H1 (cell line): Measurements from ENCODE around the gene CYB5R2. TPM values are rescaled to one million over a fixed set of nuclear protein-coding genes. Genes with fewer than 3 reads are reported as not detected.

Experiments
- CTCF ChIA-PET: fragments of 300-600 bp; sonication (Branson Sonifier 250); formaldehyde crosslinking; loops from one replicate; lab custom pipeline; 2021; ENCODE audit not compliant: partially characterized antibody; lab: Charles Lee
- POLR2A ChIA-PET: fragments of 300-600 bp; sonication (Branson Sonifier 250); formaldehyde crosslinking; loops from one replicate; lab custom pipeline; 2021; ENCODE audit warnings: inconsistent platforms; ENCODE audit not compliant: partially characterized antibody; lab: Charles Lee
- DNase-seq, 2 experiments: peaks; one replicate each; pipeline versions ENCODE4 v3.0.0 to v3.0.0-alpha.2; 2010 to 2022; ENCODE audit warnings: low spot score in 2 of 2, low read depth in 1 of 2, mixed read lengths in 1 of 2
- FAIRE-seq: peaks from 2 replicates; lab custom pipeline; 2011; peaks lifted over from hg19 to GRCh38; lab: Jason Lieb, UNC
- H2AFZ ChIP-seq: 2 replicates; pipeline ENCODE4 v1.8.1; 2012; ENCODE audit warnings: low read length, inconsistent platforms
- H2AK5ac ChIP-seq: 2 replicates; pipeline ENCODE4 v1.6.1; 2013; ENCODE audit warnings: low read depth, low read length
- H2BK120ac ChIP-seq: replicated peaks from 2 replicates; pipeline ENCODE3; 2013; ENCODE audit warnings: low read depth, low read length, inconsistent platforms
- H2BK12ac ChIP-seq: 2 replicates; pipeline ENCODE4 v1.6.1; 2013; ENCODE audit warnings: low read depth, low read length
- H2BK15ac ChIP-seq: 2 replicates; pipeline ENCODE4 v1.6.1; 2013; ENCODE audit warnings: low read length
- H2BK20ac ChIP-seq: 2 replicates; pipeline ENCODE4 v1.6.1; 2013; ENCODE audit warnings: low read length
- H2BK5ac ChIP-seq: 2 replicates; pipeline ENCODE4 v1.6.1; 2013; ENCODE audit warnings: low read depth, low read length
- H3K14ac ChIP-seq: 2 replicates; pipeline ENCODE4 v1.6.1; 2013; ENCODE audit warnings: inconsistent platforms; ENCODE audit not compliant: insufficient read length
- H3K18ac ChIP-seq: 2 replicates; pipeline ENCODE4 v1.6.1; 2013; ENCODE audit warnings: low read length; ENCODE audit errors: extremely low read depth
- H3K23ac ChIP-seq: 2 replicates; pipeline ENCODE4 v1.6.1; 2013; ENCODE audit warnings: inconsistent platforms; ENCODE audit not compliant: insufficient read length
- H3K23me2 ChIP-seq: 2 replicates; pipeline ENCODE4 v1.6.1; 2013; ENCODE audit warnings: low read depth, low read length
- H3K27ac ChIP-seq: 2 replicates; pipeline ENCODE4 v1.6.1; 2011; ENCODE audit warnings: low read depth, low read length, inconsistent platforms
- H3K27me3 ChIP-seq, 4 experiments: replicated peaks in 1 of 4; 1 replicate in 1 of 4; 2 replicates in 3 of 4; pipeline versions ENCODE4 v1.6.1 to v1.8.1; 2011 to 2013; ENCODE audit warnings: low read length in 3 of 4, mild to moderate bottlenecking in 3 of 4, inconsistent platforms in 2 of 4, mixed read lengths in 2 of 4, moderate library complexity in 1 of 4; ENCODE audit not compliant: control insufficient read depth in 3 of 4, insufficient read depth in 3 of 4; ENCODE audit errors: extremely low read depth in 1 of 4
- H3K36me3 ChIP-seq, 4 experiments: 2 replicates each; pipeline versions ENCODE4 v1.6.1 to v1.8.1; 2011 to 2013; ENCODE audit warnings: mild to moderate bottlenecking in 4 of 4, low read length in 3 of 4, moderate library complexity in 2 of 4, control low read depth in 1 of 4, inconsistent platforms in 1 of 4; ENCODE audit not compliant: insufficient read depth in 4 of 4, control insufficient read depth in 2 of 4
- H3K4ac ChIP-seq: replicated peaks from 2 replicates; pipeline ENCODE3; 2013; ENCODE audit warnings: low read length, low read depth, mixed read lengths, inconsistent platforms; ENCODE audit not compliant: insufficient read length
- H3K4me1 ChIP-seq, 4 experiments: replicated peaks in 1 of 4; 1 replicate in 1 of 4; 2 replicates in 3 of 4; pipeline versions ENCODE4 v1.6.1 to v1.8.1; 2011 to 2013; ENCODE audit warnings: low read length in 3 of 4, inconsistent platforms in 2 of 4, mixed read lengths in 1 of 4; ENCODE audit not compliant: insufficient read depth in 4 of 4, control insufficient read depth in 3 of 4
- H3K4me2 ChIP-seq, 2 experiments: 2 replicates each; pipeline versions ENCODE4 v1.6.1 to v1.8.1; 2011 to 2013; ENCODE audit warnings: low read depth in 2 of 2, low read length in 2 of 2, control low read depth in 1 of 2, inconsistent platforms in 1 of 2, mild to moderate bottlenecking in 1 of 2; ENCODE audit not compliant: insufficient read depth in 1 of 2
- H3K4me3 ChIP-seq, 4 experiments: fragments of 200-600, 300-600 bp in 1 of 4; sonication (generic), shearing (Covaris generic), sonication (Bioruptor Twin) in 1 of 4; 2 replicates each; pipeline versions ENCODE4 v1.5.1 to v1.8.1; 2011 to 2016; ENCODE audit warnings: low read length in 4 of 4, low read depth in 3 of 4, control low read depth in 2 of 4, inconsistent platforms in 2 of 4, mild to moderate bottlenecking in 2 of 4, mixed read lengths in 1 of 4, moderate library complexity in 1 of 4; ENCODE audit not compliant: insufficient read depth in 2 of 4; ENCODE audit errors: extremely low read depth in 1 of 4
- H3K56ac ChIP-seq: replicated peaks from 2 replicates; pipeline ENCODE3; 2013; ENCODE audit warnings: low read depth, mild to moderate bottlenecking, mixed read lengths, low read length, inconsistent platforms; ENCODE audit not compliant: insufficient read length
- H3K79me1 ChIP-seq: 2 replicates; pipeline ENCODE4 v1.6.1; 2013; ENCODE audit warnings: low read depth, low read length, control low read depth
- H3K79me2 ChIP-seq, 2 experiments: 2 replicates each; pipeline versions ENCODE4 v1.6.1 to v1.8.1; 2012 to 2013; ENCODE audit warnings: low read length in 2 of 2, mild to moderate bottlenecking in 2 of 2, inconsistent platforms in 1 of 2; ENCODE audit not compliant: insufficient read depth in 2 of 2, control insufficient read depth in 1 of 2
- H3K9ac ChIP-seq, 4 experiments: replicated peaks in 1 of 4; 1 replicate in 1 of 4; 2 replicates in 3 of 4; pipeline versions ENCODE4 v1.6.1 to v1.8.1; 2011 to 2013; ENCODE audit warnings: low read depth in 3 of 4, low read length in 3 of 4, control low read depth in 2 of 4, mild to moderate bottlenecking in 2 of 4, moderate library complexity in 2 of 4, inconsistent platforms in 1 of 4; ENCODE audit errors: extremely low read depth in 1 of 4
- H3K9me3 ChIP-seq, 2 experiments: 2 replicates each; pipeline versions ENCODE4 v1.6.1 to v1.8.1; 2012 to 2013; ENCODE audit warnings: mild to moderate bottlenecking in 2 of 2, moderate library complexity in 2 of 2, control low read depth in 1 of 2, inconsistent platforms in 1 of 2, low read depth in 1 of 2, low read length in 1 of 2, mixed read lengths in 1 of 2; ENCODE audit not compliant: insufficient read depth in 2 of 2
- H4K20me1 ChIP-seq, 2 experiments: replicated peaks in 1 of 2; 2 replicates each; pipeline versions ENCODE3 to v1.8.1; 2011 to 2013; ENCODE audit warnings: inconsistent platforms in 2 of 2, low read length in 2 of 2, mild to moderate bottlenecking in 1 of 2; ENCODE audit not compliant: insufficient read depth in 2 of 2, control insufficient read depth in 1 of 2
- H4K5ac ChIP-seq: 2 replicates; pipeline ENCODE4 v1.6.1; 2013; ENCODE audit warnings: low read length, low read depth, mixed read lengths, inconsistent platforms; ENCODE audit not compliant: insufficient read length
- H4K8ac ChIP-seq: 2 replicates; pipeline ENCODE4 v1.8.0; 2013; ENCODE audit warnings: mild to moderate bottlenecking, moderate library complexity, low read length, inconsistent platforms; ENCODE audit not compliant: insufficient read depth; ENCODE audit errors: extremely low read depth
- H4K91ac ChIP-seq: replicated peaks from 2 replicates; pipeline ENCODE3; 2013; ENCODE audit warnings: low read length, mixed read lengths, inconsistent platforms; ENCODE audit not compliant: insufficient read length
- RNF2 ChIP-seq: fragments of 200-900, 300-1000 bp; sonication (generic); IDR thresholded peaks from 2 replicates; pipeline ENCODE4 v1.7.1; 2016; ENCODE audit warnings: borderline replicate concordance, low read depth, mild to moderate bottlenecking, antibody characterized with exemption, low read length; ENCODE audit not compliant: poor library complexity, severe bottlenecking; ENCODE audit errors: missing control alignments
- SRF ChIP-seq: IDR thresholded peaks from 2 replicates; pipeline ENCODE4 v1.6.1; 2011; ENCODE audit warnings: mild to moderate bottlenecking, low read depth, low read length, moderate library complexity
- WGBS, 2 experiments: shearing (Covaris generic) in 1 of 2; methylation state at CpG; one replicate each; pipeline versions ENCODE4 v1.1.6 to v1.1.7; 2013 to 2015; ENCODE audit warnings: low lambda C conversion rate in 2 of 2, mixed read lengths in 2 of 2, inconsistent platforms in 1 of 2, low coverage in 1 of 2, missing lambda C conversion rate in 1 of 2; ENCODE audit not compliant: insufficient replicate concordance in 2 of 2, insufficient coverage in 1 of 2, insufficient read length in 1 of 2; ENCODE audit errors: extremely low coverage in 1 of 2, missing lambda C conversion rate in 1 of 2; 5-methylcytosine and 5-hydroxymethylcytosine counted together
- polyA plus RNA-seq, 7 experiments: library from polyadenylated mRNA; depleted of rRNA in 3 of 7; stranded (reverse) in 5 of 7; unstranded in 2 of 7; fragments of >200 nt in 5 of 7; fragments of 200-250 nt in 2 of 7; gene quantifications; 1 replicate in 5 of 7; 2 replicates in 1 of 7; 4 replicates in 1 of 7; pipeline versions ENCODE4 v1.2.1 to v1.2.3, GENCODE V29; 2011 to 2013; ENCODE audit warnings: missing spikeins in 2 of 7, mixed read lengths in 2 of 7
- total RNA-seq: library from RNA; stranded (reverse); fragmentation: NEBNext Ultra II Directional; extraction: Animal tissue kit (Norgen Biotek cat#: 25700); gene quantifications from 2 replicates; pipeline ENCODE4 v1.2.1, GENCODE V29; 2021

The CYB5R2 gene
- total and polyA plus RNA-seq, 2 of the 8 experiments (the other 6 are each of a cell fraction or from before 2014, with no cell fraction given): 53.0 to 55.9 TPM

DNA sequence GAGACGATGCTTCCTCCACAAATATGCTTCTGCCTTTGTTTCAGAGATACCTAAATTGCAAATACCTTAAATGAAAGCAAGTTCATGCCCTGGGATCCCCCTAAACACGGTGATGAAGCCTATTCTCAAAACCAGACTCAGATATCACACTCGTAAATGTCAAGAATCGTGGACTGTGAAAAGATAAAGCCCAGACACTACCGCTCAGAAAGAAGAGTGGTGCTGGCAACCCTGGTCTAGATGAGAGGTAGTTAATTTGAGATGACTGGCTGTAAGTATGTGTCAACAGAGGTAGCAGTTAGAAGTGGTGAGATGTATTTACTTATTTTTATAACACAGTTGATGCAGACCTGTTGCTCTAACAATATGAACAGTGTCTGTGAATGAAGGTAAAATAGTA is 30.4 kb upstream of the CYB5R2 start:
- no peak overlapping the region for H4K5ac ChIP-seq
- no peak overlapping the region for H4K8ac ChIP-seq
- TF ChIP-seq SRF (no peak), RNF2 (no peak)
- FAIRE-seq (no peak), DNase-seq (no peak)
- no peak overlapping the region for H2AK5ac ChIP-seq
- no peak overlapping the region for H3K4me3 ChIP-seq
- no peaks in the 10 kb centered on the region for H3K23me2 ChIP-seq
- ChIA-PET CTCF (interaction anchor here (0.7 to 2.6 kb wide), 2 partner anchors 9 to 170 kb away, joined by 3 to 10 read pairs; no protein-coding TSS in a partner anchor), POLR2A (no interaction called here)
- no peak overlapping the region for H2AFZ ChIP-seq
- no peaks in the 10 kb centered on the region for H3K79me2 ChIP-seq
- H3K36me3 ChIP-seq: no peaks in the 10 kb centered on the region
- no peak overlapping the region for H3K4me2 ChIP-seq
- no peak overlapping the region for H4K91ac ChIP-seq
- H3K4ac ChIP-seq: no peak overlapping the region
- H3K79me1 ChIP-seq: no peaks in the 10 kb centered on the region
- no peak overlapping the region for H3K23ac ChIP-seq
- WGBS, 2 experiments: 70% methylated on average over 5 of the region's 5 CpGs; no CpG with 5 or more reads in 1 of the 2 experiments
- H2BK12ac ChIP-seq: no peak overlapping the region
- no peak overlapping the region for H3K14ac ChIP-seq
- no peak overlapping the region for H3K56ac ChIP-seq
- H3K18ac ChIP-seq: no peak overlapping the region
- no peaks in the 10 kb centered on the region for H3K9me3 ChIP-seq
- H4K20me1 ChIP-seq: no peaks in the 10 kb centered on the region
- H3K4me1 ChIP-seq: no peaks in the 10 kb centered on the region
- H2BK20ac ChIP-seq: no peak overlapping the region
- no peak overlapping the region for H2BK120ac ChIP-seq
- no peak overlapping the region for H3K9ac ChIP-seq
- H2BK15ac ChIP-seq: no peak overlapping the region
- no peak overlapping the region for H3K27ac ChIP-seq
- no peak overlapping the region for H2BK5ac ChIP-seq
- peaks cover 0 to 1% (median 0%) of the 10 kb centered on the region in 4 experiments; a peak in 1 of 7 replicates for H3K27me3 ChIP-seq
